Omental fat pad (tissue), 4 donors: Measurements from ENCODE around the gene PPP1R13B. TPM values are rescaled to one million over a fixed set of nuclear protein-coding genes. Genes with fewer than 3 reads are reported as not detected.

ENCODE experiments used
- ATAC-seq: fragments of 150-250 bp; one replicate; pipeline ENCODE4 v1.9.1; 2016; ENCODE audit warnings: mild to moderate bottlenecking, moderate library complexity; ENCODE audit not compliant: low FRiP score
- DNase-seq: peaks from one replicate; pipeline ENCODE4 v3.0.0-alpha.2; 2019; ENCODE audit warnings: low spot score
- total RNA-seq, 4 donors: library from RNA; depleted of rRNA; stranded (reverse); fragments of >200 nt; gene quantifications; one replicate each; pipeline ENCODE4 v1.1.0, GENCODE V29; 2016
- TF ChIP-seq, protein P1 (sequence below), 3 donors: fragments of 450-650 bp; IDR thresholded peaks; one replicate each; pipeline ENCODE4 v1.5.1; 2016 to 2017; ENCODE audit warnings: antibody characterized with exemption in 3 of 3, mild to moderate bottlenecking in 3 of 3, moderate library complexity in 2 of 3

Gene PPP1R13B
- total RNA-seq, 4 donors from 2014 or later, result 9.7 to 31.1 (median 15.0) TPM

- ATAC-seq (no peak), DNase-seq (no peak)
- TF ChIP-seq, protein P1, sequence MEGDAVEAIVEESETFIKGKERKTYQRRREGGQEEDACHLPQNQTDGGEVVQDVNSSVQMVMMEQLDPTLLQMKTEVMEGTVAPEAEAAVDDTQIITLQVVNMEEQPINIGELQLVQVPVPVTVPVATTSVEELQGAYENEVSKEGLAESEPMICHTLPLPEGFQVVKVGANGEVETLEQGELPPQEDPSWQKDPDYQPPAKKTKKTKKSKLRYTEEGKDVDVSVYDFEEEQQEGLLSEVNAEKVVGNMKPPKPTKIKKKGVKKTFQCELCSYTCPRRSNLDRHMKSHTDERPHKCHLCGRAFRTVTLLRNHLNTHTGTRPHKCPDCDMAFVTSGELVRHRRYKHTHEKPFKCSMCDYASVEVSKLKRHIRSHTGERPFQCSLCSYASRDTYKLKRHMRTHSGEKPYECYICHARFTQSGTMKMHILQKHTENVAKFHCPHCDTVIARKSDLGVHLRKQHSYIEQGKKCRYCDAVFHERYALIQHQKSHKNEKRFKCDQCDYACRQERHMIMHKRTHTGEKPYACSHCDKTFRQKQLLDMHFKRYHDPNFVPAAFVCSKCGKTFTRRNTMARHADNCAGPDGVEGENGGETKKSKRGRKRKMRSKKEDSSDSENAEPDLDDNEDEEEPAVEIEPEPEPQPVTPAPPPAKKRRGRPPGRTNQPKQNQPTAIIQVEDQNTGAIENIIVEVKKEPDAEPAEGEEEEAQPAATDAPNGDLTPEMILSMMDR (IDR thresholded peaks at IDR 0.05), result no peak
Measured at GRCh38 chr14:103879570-103880347, 32.4 kb upstream of the PPP1R13B start.

DNA sequence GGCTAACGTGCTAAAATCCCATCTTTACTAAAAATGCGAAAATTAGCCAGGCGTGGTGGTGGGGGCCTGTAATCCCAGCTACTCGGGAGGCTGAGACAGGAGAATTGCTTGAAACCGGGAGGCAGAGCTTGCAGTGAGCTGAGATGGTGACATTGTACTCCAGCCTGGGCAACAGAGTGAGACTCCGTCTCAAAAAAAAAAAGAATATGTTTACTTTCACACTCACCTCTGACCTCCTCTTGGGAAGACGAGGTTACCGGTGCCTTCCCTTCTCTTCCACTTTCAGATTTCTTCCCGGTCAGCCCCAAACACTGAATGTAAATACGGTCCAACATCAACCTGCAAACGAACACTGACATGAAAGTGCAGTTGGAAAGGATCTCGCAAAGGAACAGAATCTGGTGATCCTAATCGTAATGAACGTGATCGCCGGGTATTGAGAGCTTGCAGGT lies 31.8 kb upstream of the PPP1R13B start:
- ATAC-seq, result no peak
- TF ChIP-seq, protein P1 (IDR thresholded peaks at IDR 0.05), result no peak

GRCh38 chr14:103878180-103878579 lies 30.8 kb upstream of the PPP1R13B start:
- DNase-seq, result no peak
- no peak for ATAC-seq
- TF ChIP-seq, protein P1 (IDR thresholded peaks at IDR 0.05), result no peak

More for the DNA sequence above, 31.8 kb upstream of the PPP1R13B start:
- DNase-seq, result no peak

DNA sequence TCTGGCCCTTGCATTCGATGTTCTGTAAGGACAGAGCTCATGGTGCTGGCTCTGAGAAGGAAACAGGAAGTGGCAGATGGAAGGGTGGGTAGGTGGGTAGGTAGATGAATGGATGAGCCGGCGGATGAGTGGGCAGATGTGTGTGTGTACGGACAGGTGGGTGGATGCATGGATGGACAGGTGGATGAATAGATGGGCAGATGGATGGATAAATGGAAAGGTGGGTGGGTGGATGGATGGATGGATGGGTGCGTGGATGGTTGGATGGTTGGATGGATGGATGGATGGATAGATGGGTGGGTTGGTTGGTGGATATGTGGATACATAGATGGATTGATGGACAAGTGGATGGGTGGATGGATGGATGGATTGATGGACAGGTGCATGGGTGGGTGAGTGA lies 27.6 kb upstream of the PPP1R13B start:
- TF ChIP-seq, protein P1 (IDR thresholded peaks at IDR 0.05), result no peak
- DNase-seq (no peak), ATAC-seq (no peak)

- DNase-seq (no peak), ATAC-seq (no peak)
- TF ChIP-seq, protein P1 (IDR thresholded peaks at IDR 0.05), result no peak
Measured at GRCh38 chr14:103872481-103873113, 25.2 kb upstream of the PPP1R13B start.

- TF ChIP-seq, protein P1 (IDR thresholded peaks at IDR 0.05), result no peak
- ATAC-seq (peak; percentile 75), DNase-seq (no peak)
Measured at GRCh38 chr14:103871596-103872480, 24.5 kb upstream of the PPP1R13B start.
